ENCODE results near the gene AGPAT4.

- no peak for TF ChIP-seq EZH2 (IDR thresholded peaks at IDR 0.05; ENCODE audit: borderline replicate concordance)
- TF ChIP-seq CTCF (IDR thresholded peaks at IDR 0.05; ENCODE audit: poor library complexity), result no peak
These were observed 12.5 kb downstream of the AGPAT4 start for GRCh38 chr6:161261325-161261724.

Data from hepatocyte (in vitro differentiated cells).